Stimulated activated CD4-positive, alpha-beta T cell treated with anti-CD3 and anti-CD28 coated beads, Interleukin-4, amount 100 ng/mL, for 24 hours (primary cell): ENCODE measurements around the gene SLC27A3.

Source experiments
- DNase-seq: peaks from one replicate; pipeline ENCODE4 v3.0.0-alpha.2; 2020

SLC27A3 gene

DNA sequence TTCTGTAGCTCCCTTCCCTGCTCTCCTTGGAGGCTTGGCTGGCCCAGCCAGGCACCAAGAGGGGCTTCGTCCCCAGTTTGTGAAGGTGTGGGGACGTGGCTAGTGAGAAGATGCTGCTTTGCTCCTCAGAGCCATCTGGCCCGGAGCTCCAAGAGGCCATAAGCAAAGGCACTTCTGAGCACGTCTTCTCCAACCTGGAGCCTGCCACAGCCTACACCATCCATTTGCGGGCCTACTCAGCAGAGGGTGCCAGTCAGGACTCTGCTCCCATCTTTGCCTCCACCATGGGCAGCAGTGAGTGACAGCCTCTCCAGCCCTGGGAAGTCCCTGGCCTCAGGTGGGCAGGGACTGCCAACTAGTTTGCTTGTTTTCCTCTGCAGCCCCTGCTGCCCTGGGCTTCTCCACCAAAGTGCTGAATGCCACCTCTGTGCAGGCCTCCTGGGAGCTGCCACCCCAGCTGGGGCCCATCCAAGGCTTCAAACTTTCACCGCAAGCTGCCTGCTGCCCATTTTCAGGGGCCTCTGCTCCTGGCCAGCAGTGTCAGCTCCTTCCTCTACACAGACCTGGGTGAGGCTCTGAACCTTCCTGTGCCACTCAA lies 25.9 kb downstream of the SLC27A3 start:
- no peak for DNase-seq

DNA sequence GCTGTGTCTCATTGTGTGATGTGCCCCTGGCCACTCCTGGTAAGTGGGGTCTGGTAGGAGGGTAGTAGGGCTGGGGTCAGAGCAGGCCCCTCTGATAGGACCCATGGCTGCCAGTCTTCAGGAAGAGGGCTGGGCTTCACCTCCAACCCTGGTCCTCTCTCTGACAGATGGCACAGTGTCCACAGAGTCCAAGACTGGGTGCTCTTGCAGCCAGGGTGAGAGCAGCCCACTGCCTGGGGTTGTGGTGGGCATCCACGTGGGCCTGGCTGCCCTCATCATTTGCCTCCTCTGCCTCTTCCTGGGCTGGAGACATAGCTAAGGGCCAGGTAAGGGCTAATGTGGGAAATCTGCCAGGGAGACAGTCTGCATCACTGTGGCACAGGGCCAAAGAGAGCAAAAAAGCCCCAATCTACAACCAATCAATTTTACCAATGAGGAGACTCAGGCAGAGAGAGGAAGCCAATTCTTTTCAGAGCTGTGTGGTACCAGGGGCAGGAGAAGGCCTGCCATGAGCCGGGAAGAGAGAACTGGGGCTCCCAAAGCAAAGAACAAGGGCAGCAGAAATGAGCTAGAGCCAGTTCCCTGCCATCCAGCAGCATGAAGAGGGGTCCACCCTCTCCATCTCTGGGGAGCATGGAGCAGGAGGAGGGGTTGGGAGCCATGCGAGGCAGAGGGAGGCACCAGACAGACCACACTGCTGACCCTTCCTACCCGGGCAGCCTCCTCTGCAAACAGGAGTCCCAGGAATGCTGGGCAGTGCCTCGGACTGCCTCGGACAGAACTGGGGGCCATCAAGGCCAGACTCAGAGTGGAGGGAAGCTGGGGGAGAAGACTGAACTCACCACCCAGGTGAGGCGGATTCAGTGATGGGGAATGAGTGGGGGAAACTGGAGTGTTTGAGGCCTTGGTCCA lies 26.8 kb downstream of the SLC27A3 start:
- no peak for DNase-seq

DNA sequence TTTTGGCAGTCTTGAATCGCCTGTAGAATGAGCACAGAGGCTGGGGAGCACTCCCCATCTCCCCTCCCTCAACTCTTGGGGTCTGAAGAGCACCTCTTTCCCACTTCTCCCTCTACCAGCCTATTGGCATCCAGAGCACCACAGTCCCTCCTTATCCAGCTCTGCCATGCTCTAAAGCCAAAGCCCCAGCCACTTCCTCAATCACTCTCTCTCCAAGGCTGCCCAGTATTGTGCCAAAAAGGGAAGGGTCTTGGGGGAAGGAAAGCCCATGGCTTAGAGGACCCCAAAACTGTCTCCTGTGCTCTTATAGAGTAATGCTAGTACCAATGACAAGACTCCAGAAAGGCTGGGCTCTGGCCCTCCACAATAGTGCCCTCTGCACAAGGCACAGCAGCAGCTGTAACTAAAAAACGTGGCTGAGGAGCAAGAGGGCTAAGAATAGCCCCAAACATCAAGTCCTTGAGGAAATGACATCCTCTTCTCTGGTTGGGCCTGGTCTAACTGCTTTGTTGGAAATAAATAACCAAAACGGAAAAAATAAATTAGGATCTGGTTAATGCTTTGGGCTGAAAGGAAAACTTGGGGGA lies 28.4 kb downstream of the SLC27A3 start:
- no peak for DNase-seq

DNA sequence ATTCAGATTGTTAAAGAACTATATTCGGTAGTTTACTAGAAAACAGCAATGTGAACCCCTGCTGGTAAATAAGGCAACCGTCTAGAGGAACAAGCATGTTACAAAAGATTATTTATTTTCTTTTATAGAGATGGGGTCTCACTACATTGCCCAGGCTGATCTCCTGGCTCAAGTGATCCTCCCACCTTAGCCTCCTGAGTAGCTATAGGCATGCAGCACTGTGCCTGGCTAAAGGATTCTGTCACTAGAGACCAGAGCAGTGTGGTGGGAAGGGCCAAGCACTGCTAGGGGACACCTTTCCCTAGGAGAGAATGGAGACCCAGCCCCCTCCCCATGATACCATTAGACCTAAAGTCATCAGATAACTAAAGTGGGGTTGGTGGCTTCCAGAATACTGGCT lies 28.9 kb downstream of the SLC27A3 start:
- no peak for DNase-seq

DNA sequence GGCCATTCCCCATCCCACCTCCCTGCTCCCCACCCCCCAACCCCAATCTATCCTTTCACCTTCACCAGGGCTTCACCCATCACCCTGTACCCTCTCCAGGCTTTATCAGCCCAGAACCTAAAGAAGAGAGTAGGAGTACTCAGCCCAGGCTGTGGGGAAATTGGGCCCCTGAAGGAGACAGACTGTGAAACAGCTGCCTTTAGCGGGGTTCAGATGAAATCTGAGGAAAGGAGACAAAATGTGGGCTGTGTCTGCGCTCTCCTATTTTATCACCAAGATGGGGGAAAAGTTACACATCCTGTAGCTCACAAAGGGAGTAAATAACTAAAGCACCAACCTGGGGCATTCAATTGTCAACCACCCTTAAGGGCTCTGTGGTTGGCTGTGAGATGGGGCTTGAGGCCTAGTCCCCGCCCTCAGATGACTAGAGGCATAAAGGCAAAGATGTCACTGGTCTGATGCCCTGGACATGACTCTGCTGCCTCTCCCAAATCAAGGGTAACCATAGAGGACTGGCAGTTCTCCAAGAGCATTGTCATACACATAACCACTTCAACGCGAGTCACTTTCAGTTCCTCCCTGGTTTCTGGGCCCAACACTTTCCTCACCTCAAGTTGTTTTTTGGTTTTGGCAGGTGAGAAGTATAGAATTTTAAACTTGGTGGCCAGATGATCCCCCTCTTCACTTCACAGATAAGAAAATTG lies 30.0 kb downstream of the SLC27A3 start:
- DNase-seq = peak; percentile 80

DNA sequence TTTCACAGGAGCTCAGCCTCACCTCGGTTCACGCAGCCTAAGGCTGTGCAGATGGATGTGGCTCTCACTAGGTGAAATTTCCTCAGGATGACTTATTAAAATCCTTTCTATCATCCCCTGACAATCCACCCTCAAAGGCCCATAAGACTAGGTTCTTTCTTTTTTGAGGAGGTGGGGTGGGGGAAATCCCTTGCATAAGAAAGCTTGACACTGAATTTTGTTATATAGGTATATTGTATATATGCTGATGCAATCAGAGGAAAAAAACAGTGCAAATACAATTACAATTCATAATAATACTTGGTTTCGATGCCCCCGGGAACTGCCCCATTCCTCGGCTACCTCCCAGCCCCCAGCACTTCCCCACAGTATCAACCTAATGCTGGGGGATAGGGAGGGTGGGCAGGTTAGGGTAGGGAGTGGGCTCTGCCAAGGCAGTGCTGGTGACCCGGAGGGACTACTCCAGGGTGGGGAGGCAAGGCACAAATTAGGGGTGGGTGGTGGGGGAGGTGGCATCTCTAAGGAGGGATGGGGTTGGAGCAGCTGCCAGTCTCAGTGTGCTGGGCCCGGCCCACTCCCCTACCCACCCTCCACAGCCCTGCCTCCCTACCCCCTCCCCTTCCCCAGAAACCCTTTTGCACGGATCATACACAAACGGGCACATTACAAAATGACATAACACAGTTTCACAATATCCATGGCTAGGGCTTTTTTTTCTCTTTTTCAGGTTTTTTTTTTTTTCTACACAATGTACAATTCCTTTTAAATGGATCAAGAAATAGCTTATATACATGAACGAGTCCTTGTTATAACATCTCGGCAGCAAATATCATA lies 30.9 kb downstream of the SLC27A3 start:
- DNase-seq = no peak

DNA sequence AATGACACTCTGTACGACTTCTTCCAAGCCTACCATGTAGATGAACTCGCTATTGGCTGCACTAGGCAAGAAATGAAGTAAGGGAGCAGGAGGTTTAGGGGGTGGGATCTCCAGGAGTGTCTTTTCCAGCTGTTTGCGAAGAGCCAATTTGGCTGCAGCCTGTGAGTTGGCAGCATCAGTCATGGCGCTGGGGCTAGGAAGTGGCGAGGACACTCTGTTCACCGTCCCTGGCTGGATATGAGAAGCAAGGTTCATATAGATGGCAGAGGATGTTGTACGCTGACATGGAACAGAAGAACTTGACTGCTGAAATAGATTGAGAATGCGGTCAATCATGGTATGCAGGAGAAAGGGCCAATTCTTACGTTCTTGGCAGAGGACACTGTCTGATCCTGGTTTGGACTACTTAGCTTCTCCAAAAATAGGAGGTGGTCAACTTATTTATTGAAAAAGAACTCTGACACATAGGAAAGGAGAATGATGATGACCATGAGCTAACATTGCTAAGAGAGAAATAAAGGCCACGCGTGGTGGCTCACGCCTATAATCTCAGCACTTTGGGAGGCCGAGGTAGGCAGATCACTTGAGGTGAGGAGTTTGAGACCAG lies 41.2 kb downstream of the SLC27A3 start:
- DNase-seq = no peak

DNA sequence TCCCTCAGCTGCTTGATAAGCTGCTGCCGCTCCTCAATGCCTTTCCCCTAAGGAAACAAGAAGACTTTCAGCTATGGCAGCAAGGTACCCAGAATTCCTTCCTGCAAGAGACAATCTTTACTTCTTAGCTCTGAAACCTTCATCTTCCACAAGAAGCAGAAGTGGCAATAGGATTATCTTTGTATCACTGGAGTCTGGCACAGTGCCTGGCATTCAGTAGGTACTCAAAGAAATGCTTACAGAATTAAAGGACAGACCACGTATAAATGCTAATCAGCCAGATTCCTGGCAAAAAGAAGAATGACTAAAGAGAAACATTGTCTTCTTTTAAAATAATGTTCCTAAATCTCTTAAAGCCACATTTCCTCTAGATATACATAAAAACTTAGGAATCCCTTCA lies 43.7 kb downstream of the SLC27A3 start:
- no peak for DNase-seq

DNA sequence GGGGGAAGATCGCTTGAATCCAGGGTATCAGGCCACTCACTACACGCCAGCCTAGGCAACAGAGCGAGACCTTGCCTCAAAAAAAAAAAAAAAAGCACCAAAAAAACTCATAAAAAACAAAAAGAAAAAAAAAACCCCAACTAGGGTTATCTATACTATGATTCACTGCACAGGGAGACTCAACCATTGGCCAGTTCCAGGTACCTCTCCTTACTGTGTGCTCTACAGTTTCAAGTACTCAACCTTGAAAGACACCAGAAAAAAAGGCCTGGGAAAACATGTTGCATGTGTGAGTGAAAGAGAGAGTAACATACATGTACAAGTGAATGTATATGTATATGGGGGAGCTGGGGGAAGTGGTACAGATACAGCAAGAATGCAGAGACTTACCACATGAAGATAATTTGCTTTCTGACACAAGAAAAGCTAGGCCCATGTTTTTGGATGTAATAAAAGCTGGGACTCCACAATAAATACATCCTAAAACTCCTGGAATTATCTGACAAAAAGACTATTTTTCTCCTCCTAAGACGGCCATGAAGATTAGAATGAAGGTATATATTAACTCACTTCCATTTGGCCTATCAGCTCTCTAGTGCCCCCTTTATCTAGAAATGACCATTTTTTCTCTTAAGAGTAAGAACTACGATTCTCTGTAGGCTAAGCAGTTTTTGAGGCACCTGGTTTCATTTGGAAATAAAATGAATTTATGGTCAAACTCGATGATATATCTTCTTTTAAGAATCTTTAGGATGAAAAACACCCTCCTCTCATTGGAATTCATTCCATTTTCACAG lies 52.2 kb downstream of the SLC27A3 start:
- DNase-seq = no peak
